Femur (tissue), 1 donor: ENCODE data around the gene ZNF792.
"Not testable (repeated sequence)": the region's sequence is repeated elsewhere in the genome, so short reads cannot be mapped to it uniquely, and the experiment has no call there.

Source experiments
- DNase-seq: peaks from one replicate; pipeline ENCODE4 v3.0.0-alpha.2; 2017

Gene ZNF792

GRCh38 chr19:34998777-34999497 is 34.9 kb upstream of the ZNF792 start:
- no peak for DNase-seq

GRCh38 chr19:34998224-34998623 is 34.2 kb upstream of the ZNF792 start:
- DNase-seq = not testable (repeated sequence)

- no peak for DNase-seq
These were observed 33.1 kb upstream of the ZNF792 start for GRCh38 chr19:34997071-34997617.

GRCh38 chr19:34995551-34995950 is 31.5 kb upstream of the ZNF792 start:
- no peak for DNase-seq

- no peak for DNase-seq
These were observed 30.9 kb upstream of the ZNF792 start for GRCh38 chr19:34994643-34995541.

GRCh38 chr19:34994286-34994642 is 30.2 kb upstream of the ZNF792 start:
- DNase-seq = no peak

GRCh38 chr19:34992582-34992981 is 28.6 kb upstream of the ZNF792 start:
- not testable (repeated sequence) for DNase-seq

GRCh38 chr19:34991542-34992333 is 27.7 kb upstream of the ZNF792 start:
- DNase-seq = no peak

GRCh38 chr19:34990578-34991192 is 26.7 kb upstream of the ZNF792 start:
- DNase-seq = no peak

GRCh38 chr19:34989298-34989697 is 25.3 kb upstream of the ZNF792 start:
- DNase-seq = no peak

GRCh38 chr19:34988119-34988518 is 24.1 kb upstream of the ZNF792 start:
- DNase-seq = no peak

- DNase-seq = peak; percentile 82
These were observed 21.4 kb upstream of the ZNF792 start for GRCh38 chr19:34985249-34986022.

- no peak for DNase-seq
These were observed 20.3 kb upstream of the ZNF792 start for GRCh38 chr19:34984287-34984686.

- no peak for DNase-seq
These were observed 19.8 kb upstream of the ZNF792 start for GRCh38 chr19:34983786-34984185.

GRCh38 chr19:34982275-34982674 is 18.2 kb upstream of the ZNF792 start:
- no peak for DNase-seq

GRCh38 chr19:34979819-34980640 is 16.0 kb upstream of the ZNF792 start:
- no peak for DNase-seq

GRCh38 chr19:34976611-34977010 is 12.6 kb upstream of the ZNF792 start:
- no peak for DNase-seq

- no peak for DNase-seq
These were observed 11.0 kb upstream of the ZNF792 start for GRCh38 chr19:34975056-34975455.

- DNase-seq = no peak
These were observed 10.6 kb upstream of the ZNF792 start for GRCh38 chr19:34974646-34975045.

- no peak for DNase-seq
These were observed 8.2 kb upstream of the ZNF792 start for GRCh38 chr19:34972163-34972705.
